Right lobe of liver (tissue), 4 donors: Measurements from ENCODE around the gene LMAN1.

ENCODE experiments used
- CTCF ChIP-seq, 4 donors: fragments of 200-600 bp in 3 of 4; fragments of 450-650 bp in 1 of 4; IDR thresholded peaks; one replicate each; pipeline versions ENCODE4 v1.5.1 to v1.8.0; 2016 to 2022; ENCODE audit warnings: antibody characterized with exemption in 4 of 4, mild to moderate bottlenecking in 2 of 4
- POLR2A ChIP-seq: fragments of 450-650 bp; IDR thresholded peaks from one replicate; pipeline ENCODE4 v1.6.1; 2017; ENCODE audit warnings: antibody characterized with exemption, mild to moderate bottlenecking
- donor health status: DM: no; HTN: no; CAD: no.
- donor health status: DM: no; HTN: no; CAD: no.
- donor health status: DM: no; HTN: yes; CAD: no.

- TF ChIP-seq CTCF (IDR thresholded peaks at IDR 0.05), result no peak
- TF ChIP-seq POLR2A, result no peak
Observed at GRCh38 chr18:59311631-59312030, 47.4 kb downstream of the LMAN1 start.
